ENCODE results near the gene C9orf72.

Gene C9orf72

GRCh38 chr9:27530915-27531755 is 42.1 kb downstream of the C9orf72 start:
- no peak for TF ChIP-seq CTCF (IDR thresholded peaks at IDR 0.05; ENCODE audit: insufficient read depth, low read depth, low read length, missing control alignments)

GRCh38 chr9:27529316-27530278 is 43.7 kb downstream of the C9orf72 start, which contains the start of gene MOB3B:
MOB3B (minus strand) TSS chr9:27529814; CDS start chr9:27455550, 74,264 bp downstream.
- DNase-seq (ENCODE audit: low read depth): peak; percentile 82
- H3K4me3 ChIP-seq (ENCODE audit: low read depth, low read length): peak within 1 kb of the TSS; percentile 71
- TF ChIP-seq CTCF (IDR thresholded peaks at IDR 0.05; ENCODE audit: insufficient read depth, low read depth, low read length, missing control alignments): peak; percentile 90

More at GRCh38 chr9:27530915-27531755, 42.1 kb downstream of the C9orf72 start:
- no peak overlapping the region for H3K4me3 ChIP-seq (ENCODE audit: low read depth, low read length)
- no peak for DNase-seq (ENCODE audit: low read depth)

GRCh38 chr9:27528886-27529315 is 44.4 kb downstream of the C9orf72 start:
- no peak for TF ChIP-seq CTCF (IDR thresholded peaks at IDR 0.05; ENCODE audit: insufficient read depth, low read depth, low read length, missing control alignments)
- DNase-seq (ENCODE audit: low read depth): peak; percentile 56
- H3K4me3 ChIP-seq (ENCODE audit: low read depth, low read length): peak overlapping the region; percentile 71

- peak; percentile 52 for DNase-seq (ENCODE audit: low read depth)
- peak overlapping the region; percentile 71 for H3K4me3 ChIP-seq (ENCODE audit: low read depth, low read length)
- TF ChIP-seq CTCF (IDR thresholded peaks at IDR 0.05; ENCODE audit: insufficient read depth, low read depth, low read length, missing control alignments): no peak
Measured at GRCh38 chr9:27528076-27528885, 45.0 kb downstream of the C9orf72 start.

- H3K4me3 ChIP-seq (ENCODE audit: low read depth, low read length): no peak overlapping the region
- no peak for TF ChIP-seq CTCF (IDR thresholded peaks at IDR 0.05; ENCODE audit: insufficient read depth, low read depth, low read length, missing control alignments)
Measured at GRCh38 chr9:27527702-27528075, 45.6 kb downstream of the C9orf72 start.

GRCh38 chr9:27524236-27524635 is 49.0 kb downstream of the C9orf72 start, which contains the start of gene IFNK:
IFNK (plus strand) TSS chr9:27524290; CDS start chr9:27524337, 47 bp downstream.
- H3K4me3 ChIP-seq (ENCODE audit: low read depth, low read length): no peak within 1 kb of the TSS
- TF ChIP-seq CTCF (IDR thresholded peaks at IDR 0.05; ENCODE audit: insufficient read depth, low read depth, low read length, missing control alignments): no peak
- no peak for DNase-seq (ENCODE audit: low read depth)

More at GRCh38 chr9:27527702-27528075, 45.6 kb downstream of the C9orf72 start:
- no peak for DNase-seq (ENCODE audit: low read depth)

Data from GM12865 (cell line).